Left lung (tissue), 10 donors: ENCODE results near the gene MALRD1. TPM values are rescaled to one million over a fixed set of nuclear protein-coding genes. Genes with fewer than 3 reads are reported as not detected.
A peak's percentile ranks its signal among the peaks of the same experiment; 100 is the strongest.

Source experiments
- ATAC-seq: fragments of 200-7000 bp; cut with Tn5 transposase; one replicate; pipeline ENCODE4 v1.9.1; 2020; ENCODE audit warnings: moderate library complexity
- DNase-seq, 4 donors: peaks; one replicate each; pipeline ENCODE4 v3.0.0-alpha.2; 2013 to 2020
- H3K27ac ChIP-seq, 2 donors: fragments of 200-600 bp; sonication (generic) in 1 of 2; one replicate each; pipeline versions ENCODE4 v1.5.0 to v1.8.0; 2020 to 2021
- H3K27me3 ChIP-seq, 2 donors: fragments of 200-600 bp; sonication (generic) in 1 of 2; one replicate each; pipeline versions ENCODE4 v1.5.0 to v1.8.0; 2020 to 2021
- H3K36me3 ChIP-seq, 2 donors: fragments of 200-600 bp; sonication (generic) in 1 of 2; one replicate each; pipeline versions ENCODE4 v1.5.0 to v1.8.0; 2020 to 2021
- H3K4me1 ChIP-seq, 2 donors: fragments of 200-600 bp; one replicate each; pipeline ENCODE4 v1.8.0; 2021
- H3K4me3 ChIP-seq, 2 donors: fragments of 200-600 bp; sonication (generic) in 1 of 2; one replicate each; pipeline versions ENCODE4 v1.5.0 to v1.8.0; 2020 to 2021; ENCODE audit warnings: mild to moderate bottlenecking in 1 of 2
- H3K9me3 ChIP-seq, 2 donors: fragments of 200-600 bp; sonication (generic) in 1 of 2; one replicate each; pipeline versions ENCODE4 v1.5.0 to v1.8.0; 2020 to 2021
- CTCF ChIP-seq, 2 donors: fragments of 200-600 bp; sonication (generic) in 1 of 2; IDR thresholded peaks; one replicate each; pipeline versions ENCODE4 v1.5.0 to v1.8.0; 2021; ENCODE audit warnings: antibody characterized with exemption in 2 of 2
- intact Hi-C, 2 donors: fragments of 100-400 bp; cut with DNase I; formaldehyde crosslinking; loops; one replicate each; pipeline versions ENCODE4 v1.11.2 to v1.14.2; 2022
- polyA plus RNA-seq, 6 donors: library from polyadenylated mRNA; unstranded; fragments of 120-200 nt; gene quantifications; one replicate each; pipeline ENCODE4 v1.2.1, GENCODE V29; 2013; ENCODE audit not compliant: insufficient read length in 6 of 6
- total RNA-seq, 2 donors: library from RNA; stranded (reverse); fragmentation: NEBNext Ultra II Directional; extraction: Animal tissue kit (Norgen Biotek cat#: 25700); gene quantifications; one replicate each; pipeline ENCODE4 v1.2.1, GENCODE V29; 2021
- donor health status: DM: no; HTN: yes; CAD: no.
- donor health status: DM: no; HTN: no; CAD: no.

The MALRD1 gene
- total and polyA plus RNA-seq, 8 donors = 2.6 to 12.3 (median 6.9) TPM

- H3K36me3 ChIP-seq = no peaks in the 10 kb centered on the region
- no peak for TF ChIP-seq CTCF (IDR thresholded peaks at IDR 0.05)
- DNase-seq (peak in 1 of 4 donors; percentile 13), ATAC-seq (no peak)
- H3K27ac ChIP-seq = no peak overlapping the region
- H3K4me3 ChIP-seq = no peak overlapping the region
- peaks cover 0 to 8% of the 10 kb centered on the region in 2 donors for H3K9me3 ChIP-seq
- intact Hi-C loops = no loop called here
- H3K4me1 ChIP-seq = no peaks in the 10 kb centered on the region
- H3K27me3 ChIP-seq = no peaks in the 10 kb centered on the region
Observed at GRCh38 chr10:19117438-19117837, 68.8 kb downstream of the MALRD1 start.

GRCh38 chr10:19119191-19119590, 70.6 kb downstream of the MALRD1 start:
- ATAC-seq (no peak), DNase-seq (no peak)
- Histone ChIP-seq H3K9me3 (peaks cover 0 to 7% of the 10 kb centered on the region in 2 donors), H3K27me3 (no peaks in the 10 kb centered on the region), H3K4me1 (no peaks in the 10 kb centered on the region), H3K4me3 (no peak overlapping the region), H3K36me3 (no peaks in the 10 kb centered on the region), H3K27ac (no peak overlapping the region)
- TF ChIP-seq CTCF (IDR thresholded peaks at IDR 0.05) = no peak
- intact Hi-C loops = no loop called here

GRCh38 chr10:19120381-19120908, 71.8 kb downstream of the MALRD1 start:
- Histone ChIP-seq H3K4me3 (no peak overlapping the region), H3K27ac (no peak overlapping the region), H3K27me3 (no peaks in the 10 kb centered on the region), H3K36me3 (no peaks in the 10 kb centered on the region), H3K4me1 (no peaks in the 10 kb centered on the region), H3K9me3 (peaks cover 0 to 7% of the 10 kb centered on the region in 2 donors)
- intact Hi-C loops = no loop called here
- ATAC-seq = no peak
- TF ChIP-seq CTCF (IDR thresholded peaks at IDR 0.05) = no peak
- no peak for DNase-seq

- no peak overlapping the region for H3K27ac ChIP-seq
- no peak overlapping the region for H3K4me3 ChIP-seq
- intact Hi-C loops = no loop called here
- ATAC-seq (no peak), DNase-seq (no peak)
- TF ChIP-seq CTCF (IDR thresholded peaks at IDR 0.05) = no peak
- H3K9me3 ChIP-seq = no peaks in the 10 kb centered on the region
- H3K4me1 ChIP-seq = no peaks in the 10 kb centered on the region
- no peaks in the 10 kb centered on the region for H3K27me3 ChIP-seq
- no peaks in the 10 kb centered on the region for H3K36me3 ChIP-seq
Observed at GRCh38 chr10:19133992-19134391, 85.4 kb downstream of the MALRD1 start.

- Histone ChIP-seq H3K4me1 (no peaks in the 10 kb centered on the region), H3K4me3 (no peak overlapping the region), H3K9me3 (no peaks in the 10 kb centered on the region), H3K36me3 (no peaks in the 10 kb centered on the region), H3K27ac (no peak overlapping the region), H3K27me3 (no peaks in the 10 kb centered on the region)
- TF ChIP-seq CTCF (IDR thresholded peaks at IDR 0.05) = no peak
- ATAC-seq (no peak), DNase-seq (no peak)
- intact Hi-C loops = no loop called here
Observed at GRCh38 chr10:19142967-19143366, 94.4 kb downstream of the MALRD1 start.
